ENCODE results near the gene GPR84. TPM values are rescaled to one million over a fixed set of nuclear protein-coding genes. Genes with fewer than 3 reads are reported as not detected.

GPR84 gene
- total and polyA plus RNA-seq, 9 of the 15 experiments (the other 6 are each of a cell fraction or from before 2014, with no cell fraction given): 0.07 to 0.18 (median 0.11) TPM; not detected in 5

- TF ChIP-seq CBFA2T3 (IDR thresholded peaks at IDR 0.05): peak; percentile 85
- no peak for TF ChIP-seq SRSF3 (IDR thresholded peaks at IDR 0.05; ENCODE audit: insufficient read depth, low read length)
- peak; percentile 11 to 34; a peak in 1 of 4 replicates for TF ChIP-seq FOXA3 (CRISPR knock-in tag; conservative IDR thresholded peaks at IDR 0.05 in 1 of 2, IDR thresholded peaks at IDR 0.05 in 1 of 2)
- no peak for TF ChIP-seq MED1 (CRISPR knock-in tag; IDR thresholded peaks at IDR 0.05; ENCODE audit: borderline replicate concordance)
- TF ChIP-seq CAMTA2 (CRISPR knock-in tag; conservative IDR thresholded peaks at IDR 0.05): no peak
- TF ChIP-seq TEAD1 (CRISPR knock-in tag; IDR thresholded peaks at IDR 0.05): 0 out of 4 replicates have a peak, but pooled peaks of 1 of the 2 experiments have one; percentile 42
- no peak for TF ChIP-seq TFAM (CRISPR knock-in tag; conservative IDR thresholded peaks at IDR 0.05)
- TF ChIP-seq ZBTB2 (IDR thresholded peaks at IDR 0.05): no peak
- peak; percentile 78; the same call in 1 of the 2 replicates for TF ChIP-seq NCOA1 (IDR thresholded peaks at IDR 0.05; ENCODE audit: low read depth)
- peak; percentile 76 to 87; a peak in 2 of 4 replicates for TF ChIP-seq SIN3A (IDR thresholded peaks at IDR 0.05; ENCODE audit: borderline replicate concordance in 2 of 2, control insufficient read depth in 1 of 2, low read depth in 2 of 2, low read length in 2 of 2)
- no peak for TF ChIP-seq ZNF407 (IDR thresholded peaks at IDR 0.05; ENCODE audit: low read depth)
- peak; percentile 40 for TF ChIP-seq MYNN (IDR thresholded peaks at IDR 0.05)
- TF ChIP-seq MYNN (CRISPR knock-in tag; IDR thresholded peaks at IDR 0.05): no peak
- TF ChIP-seq ZNF175 (CRISPR knock-in tag; IDR thresholded peaks at IDR 0.05; ENCODE audit: low read depth): no peak
- peak; percentile 98 for TF ChIP-seq C11orf30 (IDR thresholded peaks at IDR 0.05; ENCODE audit: low read depth)
- peak; percentile 89 for TF ChIP-seq TFAP4 (CRISPR knock-in tag; IDR thresholded peaks at IDR 0.05; ENCODE audit: borderline replicate concordance)
- TF ChIP-seq PHF21A (IDR thresholded peaks at IDR 0.05; ENCODE audit: borderline replicate concordance, low read depth): no peak
- TF ChIP-seq CBFA2T2 (conservative IDR thresholded peaks at IDR 0.05): peak; percentile 69
- peak; percentile 30 to 78; a peak in 1 of 4 replicates for TF ChIP-seq ARNT (IDR thresholded peaks at IDR 0.05)
Observed at GRCh38 chr12:54337280-54337842, 26.9 kb downstream of the GPR84 start (continued).

All from K562 (cell line).